ENCODE results near the gene ELF4.
A peak's percentile ranks its signal among the peaks of the same experiment; 100 is the strongest.
"Not testable (repeated sequence)": the region's sequence is repeated elsewhere in the genome, so short reads cannot be mapped to it uniquely, and the experiment has no call there.

ELF4 gene

GRCh38 chrX:130115119-130115885, 5.0 kb upstream of the ELF4 start:
- DNase-seq: peak in 2 of 10 donors; percentile 4 to 14

GRCh38 chrX:130114141-130114588, 3.9 kb upstream of the ELF4 start:
- peak in 3 of 10 donors; percentile 5 to 48 (median 20) for DNase-seq
- intact Hi-C loops (cut with DNase I): no loop called here

More at GRCh38 chrX:130115119-130115885, 5.0 kb upstream of the ELF4 start:
- intact Hi-C loops (cut with DNase I): not testable (repeated sequence)

- peak in 3 of 10 donors; percentile 59 to 85 (median 62) for DNase-seq
- intact Hi-C loops (cut with DNase I): no loop called here
Observed at GRCh38 chrX:130111220-130112154, 1.2 kb upstream of the ELF4 start.

- peak in 3 of 10 donors; percentile 53 to 83 (median 72) for DNase-seq
- intact Hi-C loops (cut with DNase I): no loop called here
Observed at GRCh38 chrX:130109429-130110378, 593 bp downstream of the ELF4 start.

- intact Hi-C loops (cut with DNase I): no loop called here
- DNase-seq: peak in 3 of 10 donors; percentile 58 to 71 (median 67)
Observed at GRCh38 chrX:130108647-130109428, 1.5 kb downstream of the ELF4 start.

- DNase-seq: peak in 1 of 10 donors; percentile 51
- intact Hi-C loops (cut with DNase I): no loop called here
Observed at GRCh38 chrX:130106071-130106470, 4.2 kb downstream of the ELF4 start.

- no peak for DNase-seq
- intact Hi-C loops (cut with DNase I): no loop called here
Observed at GRCh38 chrX:130105244-130105643, 5.1 kb downstream of the ELF4 start.

GRCh38 chrX:130103605-130104004, 6.7 kb downstream of the ELF4 start:
- no peak for DNase-seq
- intact Hi-C loops (cut with DNase I): no loop called here

GRCh38 chrX:130100180-130100579, 10.1 kb downstream of the ELF4 start:
- intact Hi-C loops (cut with DNase I): no loop called here
- DNase-seq: no peak

GRCh38 chrX:130098210-130098552, 12.1 kb downstream of the ELF4 start:
- intact Hi-C loops (cut with DNase I): no loop called here
- no peak for DNase-seq

- no peak for DNase-seq
- intact Hi-C loops (cut with DNase I): no loop called here
Observed at GRCh38 chrX:130097507-130098209, 12.6 kb downstream of the ELF4 start.

GRCh38 chrX:130095249-130096030, 14.9 kb downstream of the ELF4 start:
- DNase-seq: no peak

GRCh38 chrX:130094696-130095095, 15.6 kb downstream of the ELF4 start:
- DNase-seq: no peak
- intact Hi-C loops (cut with DNase I): no loop called here

More at GRCh38 chrX:130095249-130096030, 14.9 kb downstream of the ELF4 start:
- intact Hi-C loops (cut with DNase I): no loop called here

GRCh38 chrX:130093271-130093670, 17.0 kb downstream of the ELF4 start:
- intact Hi-C loops (cut with DNase I): no loop called here
- no peak for DNase-seq

- intact Hi-C loops (cut with DNase I): no loop called here
- no peak for DNase-seq
Observed at GRCh38 chrX:130091980-130092522, 18.2 kb downstream of the ELF4 start.

- intact Hi-C loops (cut with DNase I): no loop called here
- no peak for DNase-seq
Observed at GRCh38 chrX:130090364-130090763, 19.9 kb downstream of the ELF4 start.

- intact Hi-C loops (cut with DNase I): no loop called here
- DNase-seq: no peak
Observed at GRCh38 chrX:130086447-130087206, 23.7 kb downstream of the ELF4 start.
